Fibroblast of villous mesenchyme (primary cell): ENCODE measurements around the gene GJD3. TPM values are rescaled to one million over a fixed set of nuclear protein-coding genes. Genes with fewer than 3 reads are reported as not detected.
A peak's percentile ranks its signal among the peaks of the same experiment; 100 is the strongest.

Experiments
- DNase-seq: peaks from one replicate; pipeline ENCODE4 v3.0.0-alpha.2; 2010; ENCODE audit warnings: low read depth
- H3K4me3 ChIP-seq: 2 replicates; pipeline ENCODE4 v1.5.1; 2011; ENCODE audit warnings: low read depth, mild to moderate bottlenecking, low read length
- total RNA-seq: library from RNA; depleted of rRNA; stranded (reverse); fragments of >200 nt; gene quantifications from 2 replicates; pipeline ENCODE4 v1.2.3, GENCODE V29; 2012
- TF ChIP-seq, protein P1 (sequence below): IDR thresholded peaks from 2 replicates; pipeline ENCODE4 v1.5.1; 2012; ENCODE audit warnings: low read depth, mild to moderate bottlenecking, low read length; ENCODE audit not compliant: insufficient read depth

GJD3 gene
- total RNA-seq, 1 donor, result 2.2 TPM

DNA sequence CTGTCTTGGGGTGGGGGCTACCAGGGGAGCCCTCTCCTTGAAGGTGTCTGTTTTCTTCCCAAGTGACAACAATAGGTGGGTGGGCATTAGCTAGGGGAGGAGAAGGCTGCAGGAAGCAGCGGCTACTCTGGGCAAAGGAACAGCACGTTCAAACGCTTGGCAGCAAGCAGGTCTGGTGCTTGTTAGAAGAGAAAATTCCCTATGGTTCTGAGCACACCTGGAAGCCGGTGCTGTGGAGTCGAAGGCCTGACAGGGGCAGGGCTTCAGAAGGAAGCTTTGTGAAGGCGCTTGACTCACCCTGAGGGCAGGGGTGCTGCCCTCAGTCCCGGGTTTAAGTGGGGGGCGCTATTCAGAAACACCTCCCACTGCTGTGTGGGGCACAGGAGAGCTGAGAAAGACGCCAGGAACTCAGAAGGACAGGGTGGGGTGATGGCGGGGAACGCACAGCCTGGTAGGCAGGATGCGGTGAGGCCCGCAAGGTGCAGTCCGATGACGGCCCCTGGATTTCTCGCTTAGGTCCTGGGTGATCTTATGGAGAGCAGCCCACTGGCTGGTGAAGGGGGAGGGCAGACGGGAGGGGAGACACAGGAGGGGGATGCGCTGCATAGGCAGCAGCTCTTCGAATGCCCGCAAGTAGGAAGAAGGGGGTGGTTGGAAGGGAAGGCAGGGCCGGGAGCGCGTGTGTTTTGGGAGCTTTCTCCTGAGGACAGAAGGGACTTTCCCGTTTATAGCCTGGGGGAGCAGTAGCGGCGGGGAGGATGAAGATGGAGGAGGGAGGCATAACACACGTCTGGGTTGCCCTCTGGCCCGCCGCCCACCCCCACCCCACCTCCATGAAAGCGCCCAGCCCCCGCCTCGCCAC, 3.2 kb downstream of the GJD3 start:
- no peak for DNase-seq
- TF ChIP-seq, protein P1, sequence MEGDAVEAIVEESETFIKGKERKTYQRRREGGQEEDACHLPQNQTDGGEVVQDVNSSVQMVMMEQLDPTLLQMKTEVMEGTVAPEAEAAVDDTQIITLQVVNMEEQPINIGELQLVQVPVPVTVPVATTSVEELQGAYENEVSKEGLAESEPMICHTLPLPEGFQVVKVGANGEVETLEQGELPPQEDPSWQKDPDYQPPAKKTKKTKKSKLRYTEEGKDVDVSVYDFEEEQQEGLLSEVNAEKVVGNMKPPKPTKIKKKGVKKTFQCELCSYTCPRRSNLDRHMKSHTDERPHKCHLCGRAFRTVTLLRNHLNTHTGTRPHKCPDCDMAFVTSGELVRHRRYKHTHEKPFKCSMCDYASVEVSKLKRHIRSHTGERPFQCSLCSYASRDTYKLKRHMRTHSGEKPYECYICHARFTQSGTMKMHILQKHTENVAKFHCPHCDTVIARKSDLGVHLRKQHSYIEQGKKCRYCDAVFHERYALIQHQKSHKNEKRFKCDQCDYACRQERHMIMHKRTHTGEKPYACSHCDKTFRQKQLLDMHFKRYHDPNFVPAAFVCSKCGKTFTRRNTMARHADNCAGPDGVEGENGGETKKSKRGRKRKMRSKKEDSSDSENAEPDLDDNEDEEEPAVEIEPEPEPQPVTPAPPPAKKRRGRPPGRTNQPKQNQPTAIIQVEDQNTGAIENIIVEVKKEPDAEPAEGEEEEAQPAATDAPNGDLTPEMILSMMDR, result no peak
- no peak overlapping the region for H3K4me3 ChIP-seq

DNA sequence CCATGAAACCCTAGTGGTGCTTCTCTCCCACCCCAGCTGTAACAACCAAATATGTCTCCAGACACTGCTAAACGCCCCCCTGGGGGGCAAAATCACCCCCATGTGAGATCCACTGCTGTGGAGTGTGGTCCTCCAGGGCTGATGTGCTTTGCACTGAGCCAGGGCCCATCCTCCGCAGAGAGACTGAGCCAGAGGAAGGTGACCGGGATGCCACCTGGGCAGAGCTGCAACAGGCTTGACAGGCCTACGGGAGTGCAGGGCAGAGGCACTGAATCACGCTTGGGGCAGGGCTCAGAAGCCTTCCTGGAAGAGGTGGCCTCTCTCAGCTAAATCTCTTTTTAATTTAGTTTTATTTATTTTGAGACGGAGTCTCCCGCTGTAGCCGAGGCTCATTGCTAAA, 4.4 kb downstream of the GJD3 start:
- TF ChIP-seq, protein P1, result no peak
- DNase-seq, result no peak
- H3K4me3 ChIP-seq, result no peak overlapping the region

DNA sequence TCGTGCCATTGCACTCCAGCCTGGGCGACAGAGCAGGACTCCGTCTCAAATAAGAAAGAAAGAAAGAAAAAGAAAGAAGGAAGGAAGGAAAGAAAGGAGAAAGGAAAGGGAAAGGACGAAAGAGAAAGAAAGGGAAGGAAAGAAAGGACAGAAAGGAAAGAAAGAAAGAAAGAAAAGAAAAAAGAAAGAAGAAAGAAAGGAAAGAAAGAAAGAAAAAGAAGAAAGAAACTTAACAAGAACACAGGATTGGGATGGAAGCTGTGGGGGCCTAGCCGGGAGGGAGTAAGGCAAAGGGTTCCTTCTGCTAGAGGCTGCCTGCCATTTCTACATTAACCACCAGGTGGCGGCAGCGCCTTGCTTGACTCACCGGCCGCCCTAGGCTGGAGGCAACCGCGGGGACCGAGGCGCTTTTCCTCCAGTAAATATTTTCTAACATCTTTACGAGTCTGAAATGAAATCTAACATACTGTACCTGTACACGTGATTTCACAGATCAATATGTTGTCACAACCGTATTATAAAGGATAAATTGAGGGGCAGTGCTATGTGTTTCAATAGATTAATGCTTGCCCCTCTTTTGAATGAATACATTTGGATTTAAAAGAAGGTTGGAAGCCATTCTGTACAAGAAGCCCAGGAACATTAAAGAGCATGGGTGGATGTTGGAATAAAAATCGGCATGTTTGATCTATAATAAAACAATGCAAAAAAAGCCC, 6.1 kb downstream of the GJD3 start:
- DNase-seq, result peak; percentile 87
- H3K4me3 ChIP-seq, result peak overlapping the region; percentile 32
- TF ChIP-seq, protein P1, result peak; percentile 88

DNA sequence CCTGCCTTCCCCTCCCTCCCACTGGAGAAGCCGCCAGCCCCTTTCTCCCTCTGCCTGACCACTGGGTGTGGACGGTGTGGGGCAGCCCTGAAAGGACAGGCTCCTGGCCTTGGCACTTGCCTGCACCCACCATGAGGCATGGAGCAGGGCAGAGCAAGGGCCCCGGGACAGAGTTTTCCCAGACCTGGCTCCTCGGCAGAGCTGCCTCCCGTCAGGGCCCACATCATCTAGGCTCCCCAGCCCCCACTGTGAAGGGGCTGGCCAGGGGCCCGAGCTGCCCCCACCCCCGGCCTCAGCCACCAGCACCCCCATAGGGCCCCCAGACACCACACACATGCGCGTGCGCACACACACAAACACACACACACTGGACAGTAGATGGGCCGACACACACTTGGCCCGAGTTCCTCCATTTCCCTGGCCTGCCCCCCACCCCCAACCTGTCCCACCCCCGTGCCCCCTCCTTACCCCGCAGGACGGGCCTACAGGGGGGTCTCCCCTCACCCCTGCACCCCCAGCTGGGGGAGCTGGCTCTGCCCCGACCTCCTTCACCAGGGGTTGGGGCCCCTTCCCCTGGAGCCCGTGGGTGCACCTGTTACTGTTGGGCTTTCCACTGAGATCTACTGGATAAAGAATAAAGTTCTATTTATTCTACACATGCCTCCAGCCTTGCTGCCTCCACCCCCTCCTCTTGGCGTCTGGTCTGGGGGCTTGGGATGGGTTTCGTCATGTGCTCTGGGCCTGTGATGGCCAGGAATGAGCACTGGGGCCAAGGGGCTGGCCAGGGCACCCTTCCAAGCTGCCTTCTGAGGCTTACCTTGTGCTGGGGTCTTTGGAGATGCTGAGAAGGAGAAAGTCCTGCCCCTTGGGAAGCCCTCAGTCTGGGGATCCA, 7.3 kb downstream of the GJD3 start:
- TF ChIP-seq, protein P1, result no peak
- DNase-seq, result no peak
- H3K4me3 ChIP-seq, result no peak overlapping the region

DNA sequence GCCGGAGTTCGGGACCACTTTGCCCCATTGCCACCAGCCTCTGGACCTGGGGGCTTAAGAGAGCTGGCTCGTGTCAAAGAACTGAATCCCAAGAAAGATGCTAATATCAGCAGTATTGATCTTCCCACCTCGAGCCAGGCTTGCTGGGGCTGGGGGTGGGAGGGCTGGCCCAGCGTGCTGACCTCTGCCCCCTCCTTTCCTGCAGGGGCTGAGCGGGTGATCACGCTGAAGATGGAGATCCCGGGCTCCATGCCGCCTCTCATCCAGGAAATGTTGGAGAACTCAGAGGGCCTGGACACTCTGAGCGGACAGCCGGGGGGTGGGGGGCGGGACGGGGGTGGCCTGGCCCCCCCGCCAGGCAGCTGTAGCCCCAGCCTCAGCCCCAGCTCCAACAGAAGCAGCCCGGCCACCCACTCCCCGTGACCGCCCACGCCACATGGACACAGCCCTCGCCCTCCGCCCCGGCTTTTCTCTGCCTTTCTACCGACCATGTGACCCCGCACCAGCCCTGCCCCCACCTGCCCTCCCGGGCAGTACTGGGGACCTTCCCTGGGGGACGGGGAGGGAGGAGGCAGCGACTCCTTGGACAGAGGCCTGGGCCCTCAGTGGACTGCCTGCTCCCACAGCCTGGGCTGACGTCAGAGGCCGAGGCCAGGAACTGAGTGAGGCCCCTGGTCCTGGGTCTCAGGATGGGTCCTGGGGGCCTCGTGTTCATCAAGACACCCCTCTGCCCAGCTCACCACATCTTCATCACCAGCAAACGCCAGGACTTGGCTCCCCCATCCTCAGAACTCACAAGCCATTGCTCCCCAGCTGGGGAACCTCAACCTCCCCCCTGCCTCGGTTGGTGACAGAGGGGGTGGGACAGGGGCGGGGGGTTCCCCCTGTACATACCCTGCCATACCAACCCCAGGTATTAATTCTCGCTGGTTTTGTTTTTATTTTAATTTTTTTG, 8.5 kb downstream of the GJD3 start:
- no peak overlapping the region for H3K4me3 ChIP-seq
- no peak for DNase-seq
- TF ChIP-seq, protein P1, result no peak
